IPS-15b (cell line): Measurements from ENCODE around the gene METTL9.
"Not testable (repeated sequence)": the region's sequence is repeated elsewhere in the genome, so short reads cannot be mapped to it uniquely, and the experiment has no call there.

ENCODE experiments used
- H3K27me3 ChIP-seq: one replicate; pipeline ENCODE4 v1.6.1; 2013; ENCODE audit warnings: low read length; ENCODE audit not compliant: control insufficient read depth, insufficient read depth
- H3K36me3 ChIP-seq: one replicate; pipeline ENCODE4 v1.6.1; 2013; ENCODE audit warnings: low read length; ENCODE audit not compliant: control insufficient read depth, insufficient read depth
- H3K4me1 ChIP-seq: one replicate; pipeline ENCODE4 v1.6.1; 2013; ENCODE audit warnings: mild to moderate bottlenecking, low read length; ENCODE audit not compliant: control insufficient read depth, insufficient read depth
- H3K4me3 ChIP-seq: one replicate; pipeline ENCODE4 v1.5.1; 2013; ENCODE audit warnings: low read depth, low read length
- H3K9ac ChIP-seq: one replicate; pipeline ENCODE4 v1.6.1; 2013; ENCODE audit warnings: low read depth, mild to moderate bottlenecking, low read length
- H3K9me3 ChIP-seq: one replicate; pipeline ENCODE4 v1.6.1; 2013; ENCODE audit warnings: mild to moderate bottlenecking, low read length; ENCODE audit not compliant: control insufficient read depth, insufficient read depth

Gene METTL9

GRCh38 chr16:21599122-21600030 is at the start of gene METTL9:
Gene METTL9, plus strand, starts transcription at chr16:21599577. Its CDS starts 157 bp downstream, at chr16:21599734.
- Histone ChIP-seq H3K27me3 (no peaks in the 10 kb centered on the region), H3K4me1 (peaks cover 2% of the 10 kb centered on the region), H3K9me3 (no peaks in the 10 kb centered on the region), H3K9ac (peak within 1 kb of the TSS; percentile 87), H3K36me3 (no peaks in the 10 kb centered on the region), H3K4me3 (peak within 1 kb of the TSS; percentile 94)

- not testable (repeated sequence) for H3K27me3 ChIP-seq, H3K36me3 ChIP-seq, H3K4me1 ChIP-seq, H3K9ac ChIP-seq, H3K4me3 ChIP-seq, H3K9me3 ChIP-seq
These were observed 49.4 kb upstream of the METTL9 start for GRCh38 chr16:21549975-21550374.

- H3K36me3 ChIP-seq, H3K4me1 ChIP-seq, H3K4me3 ChIP-seq, H3K9ac ChIP-seq, H3K27me3 ChIP-seq, H3K9me3 ChIP-seq: not testable (repeated sequence)
These were observed 48.9 kb upstream of the METTL9 start for GRCh38 chr16:21550435-21550834.

- not testable (repeated sequence) for H3K4me3 ChIP-seq, H3K4me1 ChIP-seq, H3K9ac ChIP-seq, H3K9me3 ChIP-seq, H3K27me3 ChIP-seq, H3K36me3 ChIP-seq
These were observed 48.3 kb upstream of the METTL9 start for GRCh38 chr16:21551076-21551475.

- not testable (repeated sequence) for H3K9me3 ChIP-seq, H3K27me3 ChIP-seq, H3K36me3 ChIP-seq, H3K9ac ChIP-seq, H3K4me3 ChIP-seq, H3K4me1 ChIP-seq
These were observed 47.8 kb upstream of the METTL9 start for GRCh38 chr16:21551600-21551999.

GRCh38 chr16:21553481-21554296 is 45.7 kb upstream of the METTL9 start:
- H3K9ac ChIP-seq, H3K27me3 ChIP-seq, H3K36me3 ChIP-seq, H3K4me1 ChIP-seq, H3K9me3 ChIP-seq, H3K4me3 ChIP-seq: not testable (repeated sequence)

DNA sequence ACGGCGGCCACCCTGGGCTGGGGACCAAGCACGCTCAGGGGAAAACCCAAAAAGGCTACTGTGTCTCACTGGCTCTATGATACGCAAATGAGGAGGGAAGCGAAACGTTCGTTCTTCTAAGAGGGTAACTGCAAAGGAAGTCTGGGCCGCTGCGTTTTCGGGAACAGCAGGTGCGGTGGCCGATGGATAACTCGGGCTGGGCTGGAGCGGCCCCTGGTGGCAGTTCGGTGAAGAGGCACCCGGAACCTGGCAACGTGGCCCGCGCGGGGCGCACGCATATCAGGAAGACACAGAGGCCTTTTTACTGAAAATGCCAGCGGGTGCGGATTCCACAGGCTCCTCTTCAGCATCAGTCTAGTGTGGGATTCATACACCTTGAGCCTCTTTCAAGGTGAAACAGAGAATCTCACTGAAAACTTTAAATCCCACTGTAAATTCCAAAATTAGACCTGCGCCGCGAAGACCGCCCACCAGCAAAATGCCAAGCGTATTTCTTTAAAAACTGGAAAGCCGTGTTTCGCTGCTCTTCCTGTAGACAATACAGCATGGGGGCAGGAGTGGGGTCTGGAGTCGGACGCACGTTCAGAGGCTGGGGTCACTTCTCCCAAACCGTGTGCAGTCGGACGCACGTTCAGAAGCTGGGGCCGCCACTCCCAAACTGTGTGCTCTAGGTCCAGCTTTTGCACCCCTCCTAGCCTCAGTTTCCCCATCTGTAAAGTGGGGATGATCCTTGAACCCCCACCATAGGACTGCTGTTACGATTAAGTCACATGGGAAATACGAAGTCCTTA is 44.4 kb upstream of the METTL9 start:
- Histone ChIP-seq H3K9me3 (no peaks in the 10 kb centered on the region), H3K27me3 (peaks cover 4% of the 10 kb centered on the region), H3K36me3 (no peaks in the 10 kb centered on the region), H3K4me1 (no peaks in the 10 kb centered on the region), H3K4me3 (peak overlapping the region; percentile 30), H3K9ac (no peak overlapping the region)

GRCh38 chr16:21555621-21556020 is 43.8 kb upstream of the METTL9 start:
- H3K4me1 ChIP-seq, H3K36me3 ChIP-seq, H3K9me3 ChIP-seq, H3K27me3 ChIP-seq, H3K4me3 ChIP-seq, H3K9ac ChIP-seq: not testable (repeated sequence)

DNA sequence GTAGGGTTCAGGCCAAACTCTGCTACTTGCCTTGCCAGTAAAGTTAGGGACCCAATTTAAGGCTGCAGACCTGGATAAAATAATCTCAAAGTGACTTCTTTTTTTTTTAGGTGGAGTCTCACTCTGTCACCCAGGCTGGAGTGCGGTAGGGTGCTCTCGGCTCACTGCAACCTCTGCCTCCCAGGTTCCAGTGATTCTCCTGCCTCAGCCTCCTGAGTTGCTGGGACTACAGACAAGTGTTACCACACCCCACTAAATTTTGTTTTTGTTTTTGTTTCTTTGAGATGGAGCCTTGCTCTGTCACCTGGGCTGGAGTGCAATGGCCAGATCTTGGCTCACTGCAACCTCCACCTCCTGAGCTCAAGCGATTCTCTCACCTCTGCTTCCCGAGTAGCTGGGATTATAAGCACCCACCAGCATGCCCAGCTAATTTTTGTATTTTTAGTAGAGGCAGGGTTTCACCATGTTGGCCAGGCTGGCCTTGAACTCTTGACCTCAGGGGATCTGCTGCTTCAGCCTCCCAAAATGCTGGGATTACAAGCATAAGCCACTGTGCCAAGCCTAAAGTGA is 43.3 kb upstream of the METTL9 start:
- not testable (repeated sequence) for H3K9me3 ChIP-seq, H3K4me3 ChIP-seq, H3K27me3 ChIP-seq, H3K9ac ChIP-seq, H3K36me3 ChIP-seq, H3K4me1 ChIP-seq

DNA sequence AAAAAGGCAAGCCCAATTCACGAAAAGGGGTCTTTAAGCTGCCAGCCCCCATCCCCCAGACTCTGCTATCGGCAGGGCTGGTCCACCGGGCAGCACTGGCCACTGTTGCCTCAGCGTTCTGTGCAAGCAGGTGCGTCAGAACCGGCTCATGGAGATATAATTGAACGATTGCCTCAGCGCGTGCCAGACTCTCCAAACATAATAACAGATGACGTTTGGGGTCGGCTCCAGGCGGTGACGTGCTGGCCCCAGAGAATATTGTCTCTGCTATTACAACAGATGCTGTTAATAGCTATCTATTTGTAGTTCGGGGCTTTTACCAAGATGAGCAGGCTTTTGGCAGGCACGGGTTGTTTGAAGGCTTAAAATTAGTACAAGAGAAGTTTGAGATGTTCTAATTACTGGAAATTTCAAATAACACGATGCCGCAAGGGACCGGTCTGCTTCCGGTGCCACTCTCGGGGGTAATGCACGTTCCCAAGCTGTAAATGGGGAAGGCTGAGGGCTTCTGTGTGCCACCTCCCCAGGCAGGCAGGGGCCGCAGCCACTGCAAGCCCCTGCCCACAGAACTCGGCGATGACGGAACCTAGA is 42.6 kb upstream of the METTL9 start:
- not testable (repeated sequence) for H3K9ac ChIP-seq, H3K4me3 ChIP-seq, H3K9me3 ChIP-seq, H3K4me1 ChIP-seq, H3K36me3 ChIP-seq, H3K27me3 ChIP-seq

- H3K27me3 ChIP-seq, result peaks cover 1% of the 10 kb centered on the region
- H3K9me3 ChIP-seq, result no peaks in the 10 kb centered on the region
- no peak overlapping the region for H3K4me3 ChIP-seq
- H3K4me1 ChIP-seq, result no peaks in the 10 kb centered on the region
- no peak overlapping the region for H3K9ac ChIP-seq
- H3K36me3 ChIP-seq, result no peaks in the 10 kb centered on the region
These were observed 38.9 kb upstream of the METTL9 start for GRCh38 chr16:21560462-21560861.
